NCI-H510A (cell line): ENCODE measurements around the gene TRAT1.

Experiments
- DNase-seq: peaks from one replicate; lab custom pipeline; 2025; lab: John Stamatoyannopoulos, UW

TRAT1 gene

DNA sequence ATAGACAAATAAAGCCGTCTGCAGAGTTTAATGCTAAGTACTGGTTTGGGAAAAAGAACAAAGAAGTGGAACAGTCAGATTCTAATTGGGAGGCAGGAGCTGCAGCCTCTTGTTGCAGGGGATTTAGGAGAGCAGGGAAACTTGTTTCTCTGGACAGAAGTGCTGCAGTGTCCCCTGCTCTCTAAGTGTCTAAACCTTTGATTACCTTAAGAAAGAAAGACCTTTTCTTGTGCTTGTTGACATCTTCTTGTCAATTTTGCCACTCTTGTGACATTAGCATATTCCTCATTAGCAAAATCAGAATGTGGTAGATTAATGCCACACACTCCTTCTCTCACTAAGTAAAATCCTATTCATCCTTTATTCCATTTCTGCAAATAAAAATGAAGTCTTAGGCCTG, 38.8 kb downstream of the TRAT1 start:
- DNase-seq, result no peak

DNA sequence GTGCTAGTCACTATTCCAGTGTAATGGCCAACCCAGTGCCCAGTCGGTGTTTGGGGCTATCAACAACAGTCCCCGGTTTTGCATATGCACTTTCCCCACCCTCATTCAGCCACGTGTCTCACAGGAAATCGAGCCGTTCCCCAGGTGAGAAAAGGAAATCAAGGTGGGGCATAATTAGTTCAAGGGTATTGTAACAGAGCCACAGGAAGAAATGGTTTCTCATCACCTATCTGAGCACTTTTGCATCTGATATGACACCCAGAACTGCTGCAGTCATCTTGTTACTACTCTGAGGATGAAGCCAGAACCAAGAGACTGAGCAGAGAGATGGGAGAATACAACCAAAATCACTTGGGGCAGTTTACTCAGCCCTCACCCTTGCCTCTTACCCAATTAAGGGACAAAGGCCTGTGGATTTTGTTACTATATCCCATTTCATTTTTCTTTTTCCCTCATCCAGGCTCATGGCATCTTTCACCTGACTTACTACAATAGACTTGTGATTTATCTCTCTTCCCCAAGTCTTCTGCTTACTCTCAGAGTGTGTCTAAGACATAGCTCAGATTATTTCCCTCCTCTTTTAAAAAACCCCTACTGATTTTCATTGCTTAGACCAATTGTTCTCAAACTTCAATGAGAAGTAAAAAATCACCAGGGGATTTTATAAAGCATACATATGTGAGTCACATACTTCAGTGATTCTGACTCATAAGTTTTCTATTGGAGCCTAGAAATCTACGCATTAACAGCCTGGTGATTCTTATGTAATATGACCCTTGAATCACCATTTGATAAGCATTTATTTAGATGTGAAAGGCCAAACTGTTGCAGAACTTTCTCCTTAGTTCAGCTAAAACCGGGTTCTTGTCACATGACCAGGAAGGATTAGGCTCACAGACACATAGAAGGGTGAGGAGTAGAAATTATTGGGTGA, 40.5 kb downstream of the TRAT1 start:
- DNase-seq, result no peak

DNA sequence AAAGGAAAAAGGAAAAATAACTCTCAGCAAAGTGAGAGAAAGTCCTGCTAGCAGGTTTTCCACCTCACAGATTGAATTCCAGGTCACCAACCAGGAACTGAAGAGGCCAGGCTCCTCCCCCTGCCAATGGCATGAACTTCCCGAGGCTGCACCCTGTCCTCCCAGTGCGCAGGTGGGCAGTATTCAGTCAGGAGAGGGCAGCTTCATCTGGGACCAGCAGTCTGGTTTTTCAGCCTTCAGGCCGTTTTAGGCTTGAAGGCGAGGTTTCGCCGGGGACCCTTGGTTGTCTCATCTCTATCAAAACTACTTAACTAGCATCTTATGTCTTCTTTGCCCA, 41.2 kb downstream of the TRAT1 start:
- DNase-seq, result no peak

DNA sequence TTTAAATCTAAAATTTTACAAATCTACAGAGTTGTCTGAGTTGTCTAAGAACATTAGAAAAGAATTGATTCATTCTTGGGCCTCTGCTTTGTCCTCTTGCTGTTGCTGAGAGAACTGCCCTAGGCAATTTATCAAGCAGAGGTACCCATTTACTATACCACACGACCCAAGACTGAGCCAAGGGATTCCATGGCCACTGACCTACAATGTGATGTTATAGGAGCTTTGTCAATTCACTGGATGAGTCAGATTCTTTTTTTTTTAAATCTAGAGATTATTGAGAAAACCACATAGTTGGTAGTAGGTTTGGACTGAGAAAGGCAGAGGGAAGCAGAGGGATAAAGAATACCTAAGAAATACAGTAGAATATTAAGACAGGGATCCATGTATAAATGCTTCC, 55.3 kb downstream of the TRAT1 start:
- no peak for DNase-seq

DNA sequence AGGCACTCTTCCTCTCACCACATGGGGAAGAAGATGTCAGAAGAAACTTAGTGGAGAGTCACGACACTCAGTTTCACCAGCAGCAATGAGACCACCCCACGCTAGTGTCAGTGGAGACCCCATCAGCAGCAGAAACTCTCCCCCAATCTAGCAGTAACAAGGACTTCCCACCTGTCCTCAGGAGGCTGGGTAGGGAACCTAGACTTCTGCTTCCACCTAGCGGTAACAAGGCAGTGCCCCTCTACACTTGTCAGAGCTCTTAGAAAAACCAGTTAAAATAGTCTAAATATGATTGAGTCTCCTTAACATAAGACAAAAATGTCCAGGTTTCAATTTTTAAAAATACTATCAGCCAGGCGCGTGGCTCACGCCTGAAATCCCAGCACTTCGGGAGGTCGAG, 57.3 kb downstream of the TRAT1 start:
- no peak for DNase-seq

DNA sequence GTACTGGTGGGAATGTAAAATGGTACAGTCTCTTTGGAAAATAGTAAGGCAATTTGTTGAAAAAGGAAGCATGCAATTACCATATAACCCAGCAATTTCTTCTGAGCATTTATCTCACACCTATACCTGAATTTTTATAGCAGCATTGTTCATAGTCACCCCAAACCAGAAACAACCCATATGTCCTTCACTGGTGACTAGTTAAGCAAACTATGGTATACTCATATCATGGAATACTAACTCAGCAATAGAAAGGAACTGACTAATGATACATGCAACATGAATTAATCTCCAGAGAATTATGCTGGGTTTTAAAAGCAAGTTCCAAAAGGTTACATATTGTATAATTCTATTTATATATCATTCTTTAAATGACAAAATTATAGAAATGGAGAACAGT, 60.2 kb downstream of the TRAT1 start:
- DNase-seq, result no peak

DNA sequence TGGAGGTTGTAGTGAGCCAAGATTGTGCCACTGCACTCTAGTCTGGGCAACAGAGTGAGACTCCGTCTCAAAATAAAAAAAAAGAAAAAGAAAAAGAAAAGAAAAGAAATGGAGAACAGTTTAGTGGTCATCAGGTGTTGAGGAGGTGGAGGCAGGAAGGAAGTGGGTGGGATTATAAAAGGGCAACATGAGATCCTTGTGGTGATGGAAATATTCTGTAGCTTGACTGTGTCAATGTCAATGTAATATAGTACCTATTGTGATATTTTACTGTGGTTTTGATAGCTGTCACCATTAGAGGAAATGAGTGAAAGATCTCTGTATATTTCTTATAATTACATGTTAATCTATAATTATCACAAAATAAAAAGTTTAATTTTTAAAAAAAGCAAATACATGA, 60.8 kb downstream of the TRAT1 start:
- DNase-seq, result no peak

DNA sequence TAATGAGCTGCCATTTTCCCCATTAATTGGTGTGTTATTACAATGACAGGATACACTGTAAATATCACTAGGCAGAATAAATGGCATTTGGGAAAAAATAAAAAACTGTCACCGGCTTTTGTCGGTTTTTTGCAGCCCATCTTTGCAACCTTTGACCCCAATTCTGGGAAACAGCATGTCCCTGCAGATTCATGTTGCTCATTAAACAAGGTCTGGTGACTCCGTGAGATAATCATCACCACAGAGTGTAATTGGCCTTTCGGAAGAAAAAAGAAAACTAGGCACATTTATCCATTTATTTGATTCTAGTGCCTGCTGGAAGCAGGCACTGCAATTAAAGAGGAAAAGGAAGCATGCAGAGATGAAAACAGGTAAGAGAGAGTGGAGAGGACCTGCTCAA, 64.5 kb downstream of the TRAT1 start:
- DNase-seq, result no peak

DNA sequence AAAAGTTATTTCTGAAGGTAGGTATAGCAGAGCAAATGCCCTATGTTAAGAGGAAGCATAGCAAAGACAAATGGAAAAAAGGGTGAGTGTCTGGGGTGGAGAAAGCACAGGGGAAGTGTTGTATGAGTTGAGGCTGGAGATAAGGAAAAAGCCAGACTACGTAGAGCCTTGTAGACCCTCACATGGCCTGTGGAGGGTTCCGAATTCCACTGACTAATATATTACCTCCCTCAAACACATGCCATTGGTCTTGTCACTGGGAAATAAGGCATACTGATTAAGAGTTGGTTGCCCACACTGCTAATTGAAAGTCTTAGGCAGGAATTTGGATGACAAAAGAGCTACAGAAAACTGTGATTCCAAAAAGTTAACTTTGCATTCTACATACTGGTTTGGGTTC, 65.2 kb downstream of the TRAT1 start:
- DNase-seq, result no peak

DNA sequence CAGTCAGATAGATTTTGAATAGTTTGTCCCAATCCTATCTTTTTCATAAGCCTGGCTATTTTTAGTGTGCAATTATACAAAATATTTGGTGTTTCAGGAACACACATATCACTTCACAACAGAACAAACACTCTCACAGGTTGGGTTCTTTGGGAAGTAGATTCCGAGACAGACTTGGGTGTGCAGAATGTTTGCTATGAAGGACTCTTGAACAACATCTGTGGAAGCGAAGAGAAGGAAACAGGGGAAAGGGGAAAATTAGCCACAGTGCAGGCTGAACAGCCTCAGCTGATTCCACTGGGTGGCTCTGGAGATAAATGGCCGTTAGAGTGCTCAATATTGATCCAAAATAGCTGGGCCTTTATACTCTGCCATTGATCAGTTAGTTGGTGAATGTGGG, 69.2 kb downstream of the TRAT1 start:
- DNase-seq, result no peak

DNA sequence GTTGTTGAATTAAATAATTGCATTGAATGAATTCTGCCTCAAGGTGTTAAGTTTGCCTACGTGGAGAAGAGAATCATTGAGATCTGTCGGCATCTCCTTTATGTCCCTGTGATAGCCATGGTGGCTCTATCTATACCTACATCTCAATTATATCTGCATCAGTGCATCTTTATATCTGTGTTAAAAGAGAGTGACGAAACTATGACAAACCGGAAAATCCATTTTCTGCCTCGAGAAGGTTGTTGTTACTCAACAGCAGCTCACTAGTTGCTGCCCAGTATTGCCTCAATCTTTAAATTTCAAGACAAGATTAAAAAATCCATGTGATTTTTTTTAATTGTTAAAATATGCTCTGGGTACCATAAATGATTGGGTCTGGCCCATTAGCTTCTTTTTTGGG, 72.4 kb downstream of the TRAT1 start:
- no peak for DNase-seq

DNA sequence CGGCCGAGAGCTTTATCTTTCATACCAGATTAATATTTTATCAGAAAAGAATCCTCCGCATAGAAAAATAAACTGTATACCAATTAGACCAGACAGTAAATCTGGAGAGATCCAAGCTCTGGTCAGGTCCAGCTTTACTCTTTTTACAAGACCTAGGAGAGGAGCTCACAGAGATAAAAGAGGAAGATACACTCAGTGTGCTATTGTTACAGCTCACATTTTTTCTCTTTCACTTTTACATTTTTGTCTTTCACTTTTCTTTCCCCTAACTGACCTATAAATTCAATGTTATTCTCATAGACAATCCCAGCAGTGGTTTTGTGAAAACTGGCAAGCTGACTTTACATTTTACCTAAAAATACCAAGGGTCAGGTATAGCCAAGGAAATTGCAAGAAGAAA, 75.3 kb downstream of the TRAT1 start:
- DNase-seq, result no peak

DNA sequence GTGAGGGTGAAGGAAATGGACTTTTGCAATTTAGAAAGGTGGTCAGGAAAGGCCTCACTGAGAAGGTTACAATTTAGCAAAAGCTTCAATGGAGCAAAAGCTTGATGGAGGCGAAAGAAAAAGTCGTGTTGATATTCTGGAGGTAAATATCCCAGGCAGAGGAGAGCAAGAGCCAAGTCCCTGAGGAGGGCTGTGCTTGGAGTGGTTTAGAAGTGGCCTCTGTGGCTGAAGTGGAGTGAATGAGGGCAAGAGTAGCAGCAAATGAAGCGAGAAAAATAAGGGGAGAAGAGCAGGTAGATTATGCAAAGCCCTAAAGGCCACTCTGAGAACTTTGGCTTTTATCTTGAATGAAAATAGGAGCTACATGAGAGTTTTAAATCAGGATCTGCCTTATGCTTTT, 76.9 kb downstream of the TRAT1 start:
- DNase-seq, result peak; percentile 52
